Esophagus mucosa (tissue), 1 donor: ENCODE measurements around the gene COL4A6. TPM values are rescaled to one million over a fixed set of nuclear protein-coding genes. Genes with fewer than 3 reads are reported as not detected.

ENCODE experiments used
- ATAC-seq: fragments of 200-7000 bp; cut with Tn5 transposase; one replicate; pipeline ENCODE4 v1.9.1; 2020
- total RNA-seq: library from RNA; stranded (reverse); gene quantifications from one replicate; pipeline ENCODE4 v1.2.4, GENCODE V29; 2023
- donor health status: DM: yes; HTN: yes; CAD: no.

Gene COL4A6
- total RNA-seq, 1 donor from 2014 or later, result 3.1 TPM

- no peak for ATAC-seq
Observed at GRCh38 chrX:108331126-108331909, 106.9 kb downstream of the COL4A6 start.

- ATAC-seq, result no peak
Observed at GRCh38 chrX:108323751-108324150, 114.5 kb downstream of the COL4A6 start.

GRCh38 chrX:108322234-108322633 is 116.0 kb downstream of the COL4A6 start:
- no peak for ATAC-seq

DNA sequence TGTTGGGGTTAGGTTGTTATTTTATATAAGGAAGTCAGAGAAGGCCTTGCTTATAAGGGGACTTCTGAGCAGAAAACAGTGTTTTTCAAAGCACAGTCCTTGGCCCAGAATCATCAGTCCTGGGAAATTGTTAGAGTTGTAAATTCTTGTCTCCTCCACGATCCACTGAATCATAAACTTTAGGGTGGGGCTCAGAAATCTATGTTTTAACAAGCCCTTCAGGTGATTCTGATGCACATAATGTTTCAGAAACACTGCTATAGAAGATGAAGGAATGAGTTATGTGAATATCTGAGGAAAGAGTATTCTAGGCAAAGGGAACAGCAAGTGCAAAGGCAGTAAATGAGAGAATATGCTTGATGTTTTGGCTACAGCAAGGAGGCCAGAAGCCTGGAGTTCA is 121.8 kb downstream of the COL4A6 start:
- ATAC-seq, result no peak

DNA sequence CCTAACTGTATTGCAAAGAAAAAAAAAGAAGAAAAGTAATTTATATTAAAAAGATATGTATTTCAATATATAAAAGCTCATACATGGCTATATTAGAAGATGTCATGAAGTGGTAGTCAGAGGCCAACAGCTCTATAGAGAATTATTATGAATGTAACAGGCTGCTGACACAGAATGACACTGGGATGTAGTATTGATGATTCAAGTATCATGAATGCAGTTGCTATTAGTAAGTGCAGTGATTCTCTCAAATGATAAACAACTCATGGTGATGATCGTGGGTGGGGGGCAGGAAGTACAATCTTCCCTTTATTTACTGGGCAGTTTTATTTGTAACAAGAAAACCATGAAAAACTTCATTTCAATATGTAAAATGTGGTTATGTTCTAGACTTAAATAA is 124.6 kb downstream of the COL4A6 start:
- no peak for ATAC-seq

DNA sequence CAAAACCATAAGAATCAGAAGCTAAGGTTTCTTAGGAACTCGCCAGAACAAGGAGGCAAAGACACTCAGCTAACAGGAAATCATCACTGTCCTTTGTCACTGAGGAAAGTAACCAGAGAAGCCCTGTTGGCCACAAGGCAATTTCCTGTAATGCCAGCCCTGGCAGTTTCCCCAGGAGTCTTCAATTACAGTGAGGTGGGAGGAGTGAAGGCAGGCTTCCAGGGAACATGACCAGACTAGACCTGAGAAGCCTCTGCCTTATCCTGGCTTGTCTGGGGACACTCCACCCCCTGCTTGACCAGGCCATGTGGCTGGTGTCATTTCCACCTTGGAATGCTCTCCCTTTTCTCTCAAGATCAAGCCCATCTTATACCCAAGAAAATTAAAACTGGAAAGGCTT is 125.3 kb downstream of the COL4A6 start:
- ATAC-seq, result peak; percentile 91

- ATAC-seq, result no peak
Observed at GRCh38 chrX:108312011-108312410, 126.2 kb downstream of the COL4A6 start.

DNA sequence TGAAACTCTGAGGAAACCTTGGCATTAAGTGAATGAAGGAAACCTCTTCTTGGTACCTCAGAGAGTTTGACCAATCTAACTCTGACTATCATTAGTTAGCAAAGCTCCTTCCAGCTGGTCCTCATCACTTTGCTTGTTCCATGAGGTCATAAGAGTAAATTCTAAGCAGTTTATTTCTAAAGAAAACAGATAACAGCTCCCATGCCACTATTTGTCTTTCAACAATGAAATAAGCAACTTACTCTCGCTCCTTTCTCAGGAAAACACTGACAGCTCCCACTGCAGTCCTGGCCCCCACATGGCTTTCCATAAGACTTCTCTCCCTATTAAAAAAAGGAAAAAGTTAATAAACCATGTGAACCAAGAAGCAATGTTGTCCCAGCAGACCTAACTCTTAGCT is 127.7 kb downstream of the COL4A6 start:
- ATAC-seq, result no peak

DNA sequence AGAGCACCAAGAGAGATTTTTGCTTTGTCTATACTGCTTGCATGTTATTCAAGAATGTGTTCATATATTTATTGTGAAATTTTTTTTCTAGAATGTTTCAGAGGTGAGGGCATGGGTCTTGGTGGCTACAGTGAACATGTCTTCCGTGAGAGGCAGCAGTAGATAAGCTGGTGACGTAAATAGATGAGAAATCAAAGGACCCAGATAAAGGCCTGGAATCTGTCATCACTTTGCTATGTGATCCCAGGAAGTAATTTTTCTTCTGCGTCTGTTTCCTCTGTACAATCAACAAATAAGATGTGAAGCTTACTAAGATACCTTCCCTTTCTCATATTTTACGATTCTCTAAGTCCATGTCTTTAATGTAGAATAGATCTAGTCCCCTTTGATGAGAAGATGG is 129.1 kb downstream of the COL4A6 start:
- ATAC-seq, result no peak

GRCh38 chrX:108307132-108308085 is 130.8 kb downstream of the COL4A6 start:
- ATAC-seq, result no peak

GRCh38 chrX:108306086-108306485 is 132.1 kb downstream of the COL4A6 start:
- ATAC-seq, result no peak

DNA sequence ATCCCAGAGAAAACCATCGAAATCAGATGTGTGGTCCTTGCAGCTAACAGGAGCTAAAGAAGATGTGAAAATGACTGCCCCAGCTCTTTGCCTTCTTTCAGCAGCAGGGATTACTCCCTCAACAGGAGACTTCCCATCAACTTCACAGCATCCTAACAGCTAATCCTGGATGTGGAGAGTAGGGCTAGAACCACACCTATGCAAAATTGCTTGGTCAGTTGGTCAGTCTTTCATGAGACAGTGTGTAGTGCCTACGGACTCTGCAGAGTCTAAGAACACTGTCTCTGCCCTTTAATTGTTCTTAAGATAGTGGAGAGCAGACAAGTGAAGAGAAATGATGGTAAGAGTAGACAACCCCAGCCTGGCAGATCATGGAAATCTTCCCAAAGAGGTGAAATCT is 133.5 kb downstream of the COL4A6 start:
- ATAC-seq, result no peak

GRCh38 chrX:108304210-108304609 is 134.0 kb downstream of the COL4A6 start:
- ATAC-seq, result no peak

DNA sequence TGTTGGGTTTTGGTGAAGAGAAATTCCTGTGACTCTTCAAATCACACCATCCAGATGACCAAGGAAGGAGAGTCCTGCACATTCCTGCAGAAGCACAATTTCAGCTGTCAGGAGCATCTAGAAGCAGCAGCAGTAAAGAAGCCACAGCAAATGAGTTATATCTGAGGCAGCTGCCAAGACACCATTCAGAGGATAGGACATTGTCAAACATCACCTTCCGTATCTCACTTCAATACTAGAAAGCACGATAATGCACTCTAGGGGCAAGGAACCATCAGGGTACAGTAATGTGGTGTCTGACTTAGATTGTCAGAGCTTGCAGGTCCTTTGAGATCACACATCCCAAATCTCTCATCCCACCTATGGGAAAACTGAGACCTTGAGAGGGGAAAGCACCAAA is 134.5 kb downstream of the COL4A6 start:
- no peak for ATAC-seq

DNA sequence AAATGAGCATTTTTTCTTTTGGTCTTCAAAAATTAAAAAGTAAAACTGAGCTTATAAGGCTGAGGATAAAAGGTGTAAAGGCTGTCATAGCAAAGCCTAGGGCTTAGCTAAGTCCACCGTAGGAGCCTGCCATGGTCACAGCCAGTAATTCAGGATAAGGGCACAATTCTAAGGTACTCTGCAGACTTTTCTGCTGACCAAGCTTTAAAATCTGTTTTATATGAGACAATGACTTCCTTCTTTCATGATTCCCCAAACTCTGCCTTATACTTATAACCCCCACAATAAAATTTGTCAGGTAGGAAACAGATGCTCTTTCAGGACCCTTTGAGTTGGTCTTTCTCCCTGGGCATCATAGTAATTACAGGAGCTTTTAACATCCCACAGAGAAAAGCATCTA is 138.5 kb downstream of the COL4A6 start:
- ATAC-seq, result no peak

GRCh38 chrX:108299101-108299591 is 139.1 kb downstream of the COL4A6 start:
- peak; percentile 35 for ATAC-seq

DNA sequence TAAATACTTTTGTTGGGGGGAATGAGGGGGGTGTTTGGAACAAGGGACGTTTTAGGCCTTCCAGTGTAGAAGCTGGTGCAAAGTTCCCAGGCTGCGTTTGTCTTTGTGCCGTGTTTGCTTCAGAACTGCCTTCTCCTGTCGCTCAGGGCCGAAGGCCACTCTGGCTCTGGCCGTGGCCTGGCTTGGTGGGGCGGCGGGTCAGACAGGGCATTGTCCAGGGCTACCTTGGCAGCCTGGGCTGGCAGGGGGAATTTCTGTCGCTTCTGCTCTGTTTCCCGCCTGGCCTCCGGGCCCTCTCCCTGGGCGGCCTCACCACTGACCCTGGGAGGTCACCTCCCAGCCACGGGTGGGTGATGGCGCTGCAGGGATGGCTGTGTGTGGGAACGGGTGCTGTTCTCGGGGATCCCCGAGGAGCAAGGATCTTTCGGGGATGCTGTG is 140.0 kb downstream of the COL4A6 start:
- no peak for ATAC-seq

- no peak for ATAC-seq
Observed at GRCh38 chrX:108297290-108297689, 140.9 kb downstream of the COL4A6 start.

GRCh38 chrX:108292053-108292452 is 146.2 kb downstream of the COL4A6 start:
- no peak for ATAC-seq

GRCh38 chrX:108285918-108286317 is 152.3 kb downstream of the COL4A6 start:
- no peak for ATAC-seq

- ATAC-seq, result no peak
Observed at GRCh38 chrX:108285356-108285755, 152.9 kb downstream of the COL4A6 start.

- ATAC-seq, result no peak
Observed at GRCh38 chrX:108275732-108276131, 162.5 kb downstream of the COL4A6 start.

DNA sequence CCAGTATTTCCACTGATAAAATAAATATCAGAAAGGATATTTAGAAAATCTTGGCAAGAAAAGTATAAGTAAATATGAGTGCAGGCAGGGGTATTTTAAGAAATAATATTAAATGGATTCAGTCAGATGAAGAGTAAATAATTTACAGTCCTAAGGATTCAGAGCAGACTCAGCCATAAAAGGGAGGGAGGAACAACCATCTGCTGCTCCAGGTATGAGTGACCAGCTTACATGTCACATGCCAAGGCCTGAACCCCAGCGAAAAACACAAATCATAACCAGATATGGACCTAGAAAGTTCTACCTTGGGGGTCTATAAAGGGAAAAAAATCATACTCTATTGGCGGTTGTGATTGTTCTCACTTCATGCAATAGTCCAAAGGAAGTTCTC is 166.8 kb downstream of the COL4A6 start:
- ATAC-seq, result no peak
